EL (cell line): ENCODE measurements around the gene TRAK2.
A peak's percentile ranks its signal among the peaks of the same experiment; 100 is the strongest.
"Not testable (repeated sequence)": the region's sequence is repeated elsewhere in the genome, so short reads cannot be mapped to it uniquely, and the experiment has no call there.

Source experiments
- DNase-seq: peaks from one replicate; pipeline ENCODE4 v3.0.0-alpha.2; 2016

TRAK2 gene

DNA sequence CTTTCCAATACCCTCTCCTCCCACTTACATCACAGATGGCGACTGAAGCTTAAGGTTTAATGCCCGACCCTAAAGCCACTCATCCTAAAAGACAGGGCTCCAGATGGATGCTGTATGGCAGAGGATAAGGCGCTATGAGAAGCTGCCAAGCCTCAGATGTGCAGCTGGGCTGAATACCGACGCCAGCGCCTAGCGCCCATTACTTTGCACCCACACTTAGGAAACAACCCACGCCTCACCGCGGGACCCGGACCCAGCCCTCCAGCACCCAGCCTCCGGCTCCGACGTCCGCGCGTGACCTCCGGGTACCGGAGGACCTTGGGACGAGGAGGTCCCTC, 335 bp downstream of the TRAK2 start:
- DNase-seq: no peak

- DNase-seq: no peak
Observed at GRCh38 chr2:201448701-201449100, 2.6 kb downstream of the TRAK2 start.

GRCh38 chr2:201448061-201448460, 3.2 kb downstream of the TRAK2 start:
- no peak for DNase-seq

GRCh38 chr2:201447086-201447485, 4.2 kb downstream of the TRAK2 start:
- no peak for DNase-seq

DNA sequence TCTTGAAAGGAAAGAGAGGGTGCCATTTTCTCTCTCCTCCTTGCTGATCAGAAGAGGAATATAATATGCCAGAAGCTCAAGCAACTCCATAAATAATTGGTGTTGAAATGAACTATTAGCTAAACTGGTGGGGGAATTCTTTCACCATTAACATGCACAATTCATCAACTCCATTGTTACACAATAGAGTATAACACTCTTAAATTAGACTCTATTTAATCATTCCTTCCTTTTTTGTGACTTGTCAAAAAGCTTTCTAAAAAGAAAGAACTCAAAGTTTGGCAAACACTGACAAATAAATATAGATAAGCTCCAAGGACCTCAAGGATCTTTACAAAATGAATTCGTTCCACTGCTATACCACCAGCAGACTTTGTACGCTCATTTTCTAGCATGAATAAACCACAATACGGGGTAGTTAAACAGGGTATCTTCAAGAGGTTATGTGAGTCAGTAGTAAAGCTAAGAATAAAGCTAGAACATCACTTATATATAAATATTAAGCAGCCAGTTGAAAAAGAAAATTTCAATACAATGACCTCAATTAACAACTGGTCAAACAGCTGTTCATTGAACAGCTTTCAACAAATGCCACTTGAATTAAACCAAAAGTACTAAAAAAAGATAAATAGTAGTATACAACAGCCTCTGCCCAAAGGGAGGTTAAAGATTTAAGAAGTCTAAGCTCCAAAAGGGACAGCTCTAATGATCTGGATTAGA, 6.4 kb downstream of the TRAK2 start:
- DNase-seq: no peak

GRCh38 chr2:201441409-201441808, 9.8 kb downstream of the TRAK2 start:
- no peak for DNase-seq

DNA sequence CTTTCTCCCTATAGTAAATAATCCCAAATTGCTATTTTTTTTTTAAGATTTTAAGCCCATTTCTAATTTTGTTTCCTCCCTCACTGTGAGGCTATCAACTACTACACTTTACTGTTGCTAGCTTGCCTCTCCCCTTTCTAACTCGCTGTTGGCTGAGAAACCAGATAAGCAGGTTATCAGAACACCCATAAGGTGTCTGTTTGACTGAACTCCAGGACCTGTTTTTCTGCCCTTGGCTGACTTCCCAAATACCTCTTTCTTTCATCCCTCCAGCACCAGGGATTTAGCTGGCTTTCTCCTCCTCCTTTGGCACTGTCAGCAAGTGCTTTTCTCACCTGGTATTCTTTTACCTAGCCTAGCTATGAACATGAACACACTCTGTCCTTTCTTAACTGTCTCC, 11.1 kb downstream of the TRAK2 start:
- DNase-seq: no peak

- DNase-seq: not testable (repeated sequence)
Observed at GRCh38 chr2:201439336-201439922, 11.8 kb downstream of the TRAK2 start.

GRCh38 chr2:201436141-201436540, 15.1 kb downstream of the TRAK2 start:
- no peak for DNase-seq

GRCh38 chr2:201433394-201433995, 17.8 kb downstream of the TRAK2 start:
- DNase-seq: no peak

- DNase-seq: peak; percentile 52
Observed at GRCh38 chr2:201432621-201433393, 18.5 kb downstream of the TRAK2 start.

DNA sequence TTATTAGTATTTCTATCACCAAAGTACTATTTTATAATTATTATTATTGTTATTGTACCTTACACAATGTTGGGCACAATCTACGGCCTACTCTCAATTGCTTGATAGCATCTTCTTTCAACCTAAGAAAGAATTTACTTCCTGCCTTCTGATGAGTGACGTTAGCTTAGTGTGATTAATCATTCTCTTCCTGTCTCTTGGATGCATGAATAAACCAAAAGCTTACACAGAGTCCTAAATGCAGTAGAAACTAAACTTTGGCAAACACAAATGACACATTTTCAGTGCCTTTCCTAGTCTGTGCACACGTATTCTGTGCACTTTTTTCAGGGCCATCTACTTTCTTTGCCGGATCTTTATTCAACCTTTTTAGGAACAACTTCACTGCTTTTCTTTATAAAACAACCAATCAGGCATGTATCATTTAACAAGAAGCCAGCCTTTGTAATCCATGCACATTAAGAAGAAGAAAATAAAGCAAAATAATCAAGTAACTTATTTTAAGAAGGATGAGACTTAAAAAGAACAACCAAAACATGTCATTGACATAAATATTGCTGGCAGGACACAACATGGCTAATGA, 19.1 kb downstream of the TRAK2 start:
- peak; percentile 79 for DNase-seq

DNA sequence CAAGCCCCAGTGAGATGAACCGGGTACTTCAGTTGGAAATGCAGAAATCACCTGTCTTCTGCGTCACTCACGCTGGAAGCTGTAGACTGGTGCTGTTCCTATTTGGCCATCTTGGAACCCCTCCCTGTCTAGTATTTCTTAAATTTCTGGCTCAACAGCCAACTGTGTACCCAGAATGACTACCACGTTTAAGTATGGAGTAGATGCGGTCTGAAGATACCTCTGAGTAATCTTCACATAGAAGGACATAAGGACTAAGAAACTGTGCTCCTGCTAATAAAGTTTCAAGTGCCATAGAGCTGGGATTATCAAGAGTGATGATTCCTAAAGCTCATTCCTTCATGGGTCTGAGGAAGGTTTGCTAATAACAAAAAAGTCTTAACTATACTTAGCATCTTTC, 20.4 kb downstream of the TRAK2 start:
- no peak for DNase-seq

DNA sequence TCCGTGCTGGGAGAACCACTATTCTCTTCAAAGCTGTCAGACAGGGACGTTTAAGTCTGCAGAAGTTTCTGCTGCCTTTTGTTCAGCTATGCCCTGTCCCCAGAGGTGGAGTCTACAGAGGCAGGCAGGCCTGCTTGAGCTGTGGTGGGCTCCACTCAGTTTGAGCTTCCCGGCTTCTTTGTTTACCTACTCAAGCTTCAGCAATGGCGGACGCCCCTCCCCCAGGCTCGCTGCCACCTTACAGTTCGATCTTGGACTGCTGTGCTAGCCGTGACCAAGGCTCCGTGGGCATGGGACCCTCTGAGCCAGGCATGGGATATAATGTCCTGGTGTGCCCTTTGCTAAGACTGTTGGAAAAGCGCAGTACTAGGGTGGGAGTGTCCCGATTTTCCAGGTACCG, 20.9 kb downstream of the TRAK2 start:
- DNase-seq: not testable (repeated sequence)

- not testable (repeated sequence) for DNase-seq
Observed at GRCh38 chr2:201429835-201430234, 21.4 kb downstream of the TRAK2 start.

DNA sequence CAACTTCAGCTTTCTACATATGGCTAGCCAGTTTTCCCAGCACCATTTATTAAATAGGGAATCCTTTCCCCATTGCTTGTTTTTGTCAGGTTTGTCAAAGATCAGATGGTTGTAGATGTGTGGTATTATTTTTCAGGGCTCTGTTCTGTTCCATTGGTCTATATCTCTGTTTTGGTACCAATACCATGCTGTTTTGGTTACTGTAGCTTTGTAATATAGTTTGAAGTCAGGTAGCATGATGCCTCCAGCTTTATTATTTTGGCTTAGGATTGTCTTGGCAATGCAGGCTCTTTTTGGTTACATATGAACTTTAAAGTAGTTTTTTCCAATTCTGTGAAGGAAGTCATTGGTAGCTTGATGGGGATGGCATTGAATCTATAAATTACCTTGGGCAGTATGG, 22.9 kb downstream of the TRAK2 start:
- DNase-seq: not testable (repeated sequence)

- no peak for DNase-seq
Observed at GRCh38 chr2:201425952-201426351, 25.3 kb downstream of the TRAK2 start.

GRCh38 chr2:201420442-201421113, 30.7 kb downstream of the TRAK2 start:
- peak; percentile 80 for DNase-seq

GRCh38 chr2:201419986-201420385, 31.3 kb downstream of the TRAK2 start:
- DNase-seq: no peak

DNA sequence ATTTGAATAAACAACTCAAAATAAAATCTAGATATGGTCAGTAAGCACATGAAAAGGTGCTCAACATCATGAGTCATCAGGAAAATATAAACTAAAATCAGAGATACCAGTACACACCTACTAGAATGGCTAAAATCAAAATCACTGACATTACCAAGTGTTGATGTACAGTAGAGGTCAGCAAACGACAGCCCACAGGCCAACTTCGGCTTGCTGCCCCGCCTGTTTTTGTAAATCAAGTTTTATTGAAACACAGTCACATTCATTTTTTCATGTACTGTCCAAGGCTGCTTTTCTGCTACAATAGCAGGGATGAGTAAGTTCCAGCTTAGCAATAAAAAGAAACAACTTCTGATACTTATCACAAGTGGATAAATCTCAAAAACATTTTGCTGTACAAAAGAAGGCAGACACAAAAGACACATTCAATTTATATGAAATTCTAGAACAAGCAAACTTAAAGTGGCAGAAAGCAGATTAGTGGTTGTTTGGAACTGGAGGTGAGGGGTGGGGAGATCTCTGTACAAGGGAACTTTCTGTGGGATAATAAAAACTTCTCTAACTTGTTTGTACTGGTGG, 32.1 kb downstream of the TRAK2 start:
- peak; percentile 33 for DNase-seq

GRCh38 chr2:201415149-201415548, 36.1 kb downstream of the TRAK2 start:
- no peak for DNase-seq
